ENCODE results near the gene GPR89A.
"Not testable (repeated sequence)": the region's sequence is repeated elsewhere in the genome, so short reads cannot be mapped to it uniquely, and the experiment has no call there.

Gene GPR89A

DNA sequence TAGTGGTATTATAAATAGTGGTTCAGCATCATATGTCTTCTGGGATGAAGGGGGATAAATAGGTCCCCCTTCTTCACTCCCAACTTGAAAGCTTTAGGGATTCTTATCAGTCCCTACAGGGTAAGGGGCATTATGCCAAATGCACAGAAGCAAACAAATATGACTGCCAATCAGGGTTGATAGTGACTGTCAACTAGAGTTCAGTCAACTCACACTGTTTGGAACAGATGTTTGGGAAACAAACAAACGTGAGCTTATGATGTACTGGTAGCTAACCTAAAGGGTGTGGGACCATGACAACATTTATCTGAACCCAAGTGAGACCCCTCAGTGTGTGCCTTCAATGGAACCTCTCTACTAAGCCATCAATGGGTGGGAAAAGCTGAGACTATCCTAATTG lies 65.4 kb downstream of the GPR89A start:
- not testable (repeated sequence) for DNase-seq; H3K4me3 ChIP-seq (ENCODE audit: insufficient read depth, low read depth, low read length, poor library complexity, severe bottlenecking); H3K27ac ChIP-seq (ENCODE audit: insufficient read depth, low read length, poor library complexity, severe bottlenecking); H3K36me3 ChIP-seq (ENCODE audit: control insufficient read depth, insufficient read depth, low read length); H3K9me3 ChIP-seq (ENCODE audit: control insufficient read depth, low read length); H3K4me1 ChIP-seq (ENCODE audit: control insufficient read depth, insufficient read depth, low read length, poor library complexity, severe bottlenecking); H3K27me3 ChIP-seq (replicated peaks; ENCODE audit: control insufficient read depth, insufficient read depth, low read length, poor library complexity, severe bottlenecking)

DNA sequence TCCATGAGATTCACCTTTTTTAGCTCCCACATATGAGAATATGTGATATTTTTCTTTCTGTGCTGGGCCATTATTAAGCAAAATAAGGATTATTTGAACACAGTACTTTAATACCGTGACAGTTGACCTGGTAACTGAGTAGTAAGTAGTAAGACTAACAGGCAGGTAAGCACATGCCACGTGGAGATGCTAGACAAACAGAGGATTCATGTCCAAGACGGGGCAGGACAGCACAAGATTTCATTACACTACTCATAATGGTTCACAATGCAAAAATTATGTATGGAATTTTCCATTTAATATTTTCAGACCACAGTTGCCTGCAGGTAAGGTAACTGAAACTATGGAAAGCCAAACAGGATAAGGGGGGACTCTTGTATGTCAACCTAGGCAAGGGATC lies 77.1 kb downstream of the GPR89A start:
- H3K27ac ChIP-seq (ENCODE audit: insufficient read depth, low read length, poor library complexity, severe bottlenecking) = not testable (repeated sequence)

DNA sequence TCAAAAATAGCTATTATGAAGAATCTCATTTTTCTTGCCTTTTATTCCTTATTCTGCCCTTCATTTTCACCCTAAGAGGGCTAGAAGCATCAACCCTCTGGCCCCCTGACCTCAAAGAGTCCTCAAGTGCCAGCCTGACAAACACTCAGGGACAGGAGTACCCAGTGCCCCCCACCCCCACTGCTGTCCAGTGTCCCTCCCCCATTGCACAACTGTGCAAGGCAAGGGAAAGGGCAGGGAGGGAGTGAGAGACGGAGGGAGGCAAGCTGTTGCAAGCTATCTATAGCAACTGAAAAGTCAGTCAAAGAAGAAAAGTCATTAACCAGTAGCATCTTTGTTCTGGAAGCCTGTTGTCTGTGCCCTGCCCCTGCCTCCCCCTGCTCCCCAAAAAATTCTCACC lies 78.3 kb downstream of the GPR89A start:
- H3K36me3 ChIP-seq (ENCODE audit: control insufficient read depth, insufficient read depth, low read length); H3K4me3 ChIP-seq (ENCODE audit: insufficient read depth, low read depth, low read length, poor library complexity, severe bottlenecking); H3K27ac ChIP-seq (ENCODE audit: insufficient read depth, low read length, poor library complexity, severe bottlenecking); DNase-seq; H3K9me3 ChIP-seq (ENCODE audit: control insufficient read depth, low read length); H3K27me3 ChIP-seq (replicated peaks; ENCODE audit: control insufficient read depth, insufficient read depth, low read length, poor library complexity, severe bottlenecking): not testable (repeated sequence)
- H3K4me1 ChIP-seq (ENCODE audit: control insufficient read depth, insufficient read depth, low read length, poor library complexity, severe bottlenecking) = peaks cover 16% of the 10 kb centered on the region

More for the DNA sequence above, 77.1 kb downstream of the GPR89A start:
- not testable (repeated sequence) for H3K27me3 ChIP-seq (replicated peaks; ENCODE audit: control insufficient read depth, insufficient read depth, low read length, poor library complexity, severe bottlenecking); H3K36me3 ChIP-seq (ENCODE audit: control insufficient read depth, insufficient read depth, low read length); H3K9me3 ChIP-seq (ENCODE audit: control insufficient read depth, low read length); DNase-seq; H3K4me3 ChIP-seq (ENCODE audit: insufficient read depth, low read depth, low read length, poor library complexity, severe bottlenecking); H3K4me1 ChIP-seq (ENCODE audit: control insufficient read depth, insufficient read depth, low read length, poor library complexity, severe bottlenecking)

DNA sequence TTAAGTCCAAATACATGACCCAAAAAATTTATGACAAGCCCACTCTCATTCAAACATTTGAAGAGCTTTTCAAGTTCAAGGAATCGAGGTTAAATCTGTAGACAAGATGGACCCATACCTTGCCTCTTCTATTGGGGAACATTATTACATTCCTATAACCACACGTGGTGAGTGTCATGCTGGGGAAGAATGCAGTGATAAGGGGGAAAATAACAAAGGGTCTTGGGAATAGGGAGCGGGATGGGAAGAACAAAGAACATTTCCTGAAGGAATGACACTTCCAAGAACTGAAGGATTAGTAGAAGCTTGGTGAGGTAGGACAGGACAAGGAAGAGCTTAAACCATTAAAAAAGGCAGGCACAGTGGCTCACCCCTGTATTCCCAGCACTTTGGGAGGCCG lies 80.5 kb downstream of the GPR89A start:
- no peaks in the 10 kb centered on the region for H3K27me3 ChIP-seq (replicated peaks; ENCODE audit: control insufficient read depth, insufficient read depth, low read length, poor library complexity, severe bottlenecking)

DNA sequence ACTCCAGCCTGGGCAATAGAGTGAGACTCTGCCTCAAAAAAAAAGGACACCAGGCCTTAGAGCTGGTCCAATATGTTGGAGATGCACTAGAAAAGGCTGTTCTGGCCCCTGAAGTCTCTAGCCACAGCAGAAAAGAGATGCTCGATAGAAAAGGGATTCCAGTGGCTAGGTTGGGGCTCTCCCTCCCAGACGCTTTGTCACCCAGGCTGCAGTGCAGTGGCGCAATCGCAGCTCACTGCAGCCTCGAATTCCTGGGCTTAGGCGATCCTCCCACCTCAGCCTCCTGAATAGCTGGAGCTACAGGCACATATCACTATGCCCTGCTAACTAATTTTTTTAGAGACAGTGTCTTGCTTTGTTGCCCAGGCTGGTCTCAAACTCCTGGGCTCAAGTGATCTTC lies 81.1 kb downstream of the GPR89A start:
- Histone ChIP-seq H3K4me3 (ENCODE audit: insufficient read depth, low read depth, low read length, poor library complexity, severe bottlenecking) (no peak overlapping the region), H3K27ac (ENCODE audit: insufficient read depth, low read length, poor library complexity, severe bottlenecking) (no peak overlapping the region), H3K4me1 (ENCODE audit: control insufficient read depth, insufficient read depth, low read length, poor library complexity, severe bottlenecking) (peaks cover 16% of the 10 kb centered on the region), H3K27me3 (replicated peaks; ENCODE audit: control insufficient read depth, insufficient read depth, low read length, poor library complexity, severe bottlenecking) (no peaks in the 10 kb centered on the region), H3K9me3 (ENCODE audit: control insufficient read depth, low read length) (no peaks in the 10 kb centered on the region), H3K36me3 (ENCODE audit: control insufficient read depth, insufficient read depth, low read length) (no peaks in the 10 kb centered on the region)
- DNase-seq = no peak

More for the DNA sequence above, 80.5 kb downstream of the GPR89A start:
- H3K4me3 ChIP-seq (ENCODE audit: insufficient read depth, low read depth, low read length, poor library complexity, severe bottlenecking) = no peak overlapping the region
- no peak for DNase-seq
- H3K4me1 ChIP-seq (ENCODE audit: control insufficient read depth, insufficient read depth, low read length, poor library complexity, severe bottlenecking) = peaks cover 16% of the 10 kb centered on the region
- no peaks in the 10 kb centered on the region for H3K36me3 ChIP-seq (ENCODE audit: control insufficient read depth, insufficient read depth, low read length)
- H3K9me3 ChIP-seq (ENCODE audit: control insufficient read depth, low read length) = no peaks in the 10 kb centered on the region
- no peak overlapping the region for H3K27ac ChIP-seq (ENCODE audit: insufficient read depth, low read length, poor library complexity, severe bottlenecking)

DNA sequence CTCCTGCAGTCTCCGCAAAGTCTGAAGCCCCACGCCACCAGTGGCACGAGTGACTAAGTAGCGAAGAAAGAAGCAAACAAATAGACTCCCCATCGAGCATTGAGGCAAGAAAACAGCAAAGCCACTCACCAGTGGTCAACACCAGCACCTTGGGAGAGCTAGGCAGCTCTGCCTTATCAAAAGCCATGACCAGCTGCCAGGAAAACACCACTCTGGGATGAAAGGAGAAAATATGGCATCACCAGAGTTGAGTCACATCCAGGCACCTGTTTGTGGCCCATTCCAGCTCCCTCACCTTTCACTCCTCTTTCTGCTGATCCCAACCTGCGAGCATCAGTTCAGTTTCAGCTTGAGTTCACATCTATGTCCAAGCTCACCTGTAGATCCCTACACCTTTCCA lies 82.1 kb downstream of the GPR89A start:
- Histone ChIP-seq H3K36me3 (ENCODE audit: control insufficient read depth, insufficient read depth, low read length) (no peaks in the 10 kb centered on the region), H3K4me3 (ENCODE audit: insufficient read depth, low read depth, low read length, poor library complexity, severe bottlenecking) (no peak overlapping the region), H3K4me1 (ENCODE audit: control insufficient read depth, insufficient read depth, low read length, poor library complexity, severe bottlenecking) (peaks cover 16% of the 10 kb centered on the region), H3K27ac (ENCODE audit: insufficient read depth, low read length, poor library complexity, severe bottlenecking) (no peak overlapping the region), H3K9me3 (ENCODE audit: control insufficient read depth, low read length) (no peaks in the 10 kb centered on the region), H3K27me3 (replicated peaks; ENCODE audit: control insufficient read depth, insufficient read depth, low read length, poor library complexity, severe bottlenecking) (no peaks in the 10 kb centered on the region)
- DNase-seq = no peak

DNA sequence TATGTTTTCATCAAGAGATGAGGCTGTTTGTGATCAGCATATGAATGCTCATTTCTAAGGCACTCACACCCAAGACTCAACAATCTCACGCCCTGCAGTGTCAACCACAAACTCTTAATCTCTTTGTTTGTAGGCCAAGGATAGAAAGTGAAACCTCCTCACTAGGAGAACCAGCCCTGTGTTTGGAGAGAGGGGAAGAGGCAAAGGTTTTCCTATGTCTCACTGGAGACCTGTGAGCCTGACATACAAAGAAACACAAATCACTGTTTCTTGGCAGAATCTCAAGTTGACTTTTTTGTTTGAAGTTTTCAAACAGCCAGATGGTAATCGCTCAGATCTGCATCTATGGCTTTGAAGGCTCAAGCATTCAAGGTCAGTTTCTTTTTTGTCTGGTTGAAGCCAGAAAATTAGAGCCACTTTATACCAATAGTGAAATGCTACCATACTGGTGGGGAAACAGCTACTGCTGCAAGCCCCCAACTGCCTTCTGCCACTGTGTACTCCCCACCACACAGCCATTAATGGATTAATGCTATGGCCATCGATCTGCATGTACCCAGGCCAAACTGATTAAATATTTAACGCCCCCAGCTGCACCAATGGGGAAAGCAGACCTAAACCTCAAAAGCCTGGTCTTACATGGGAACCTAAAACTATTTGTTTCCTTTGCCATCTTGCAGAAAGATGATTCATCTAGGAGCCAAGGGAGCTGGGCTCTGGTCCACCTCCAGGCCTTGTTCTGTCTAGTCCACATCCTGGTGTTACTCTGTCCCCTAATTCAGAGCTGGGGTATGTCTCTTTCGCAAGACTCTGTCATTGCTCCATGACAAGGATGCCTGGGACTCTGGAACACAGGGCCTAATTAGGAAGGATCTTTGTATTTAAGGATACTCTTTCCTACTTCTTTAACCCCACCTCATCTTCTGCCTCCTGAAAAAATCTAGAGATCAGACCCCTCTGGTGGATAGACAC lies 83.1 kb downstream of the GPR89A start:
- no peaks in the 10 kb centered on the region for H3K36me3 ChIP-seq (ENCODE audit: control insufficient read depth, insufficient read depth, low read length)
- DNase-seq = peak in 2 of 3 donors; percentile 1 to 5
- H3K4me1 ChIP-seq (ENCODE audit: control insufficient read depth, insufficient read depth, low read length, poor library complexity, severe bottlenecking) = peaks cover 16% of the 10 kb centered on the region
- H3K4me3 ChIP-seq (ENCODE audit: insufficient read depth, low read depth, low read length, poor library complexity, severe bottlenecking) = no peak overlapping the region
- H3K9me3 ChIP-seq (ENCODE audit: control insufficient read depth, low read length) = no peaks in the 10 kb centered on the region
- H3K27ac ChIP-seq (ENCODE audit: insufficient read depth, low read length, poor library complexity, severe bottlenecking) = no peak overlapping the region
- H3K27me3 ChIP-seq (replicated peaks; ENCODE audit: control insufficient read depth, insufficient read depth, low read length, poor library complexity, severe bottlenecking) = no peaks in the 10 kb centered on the region

DNA sequence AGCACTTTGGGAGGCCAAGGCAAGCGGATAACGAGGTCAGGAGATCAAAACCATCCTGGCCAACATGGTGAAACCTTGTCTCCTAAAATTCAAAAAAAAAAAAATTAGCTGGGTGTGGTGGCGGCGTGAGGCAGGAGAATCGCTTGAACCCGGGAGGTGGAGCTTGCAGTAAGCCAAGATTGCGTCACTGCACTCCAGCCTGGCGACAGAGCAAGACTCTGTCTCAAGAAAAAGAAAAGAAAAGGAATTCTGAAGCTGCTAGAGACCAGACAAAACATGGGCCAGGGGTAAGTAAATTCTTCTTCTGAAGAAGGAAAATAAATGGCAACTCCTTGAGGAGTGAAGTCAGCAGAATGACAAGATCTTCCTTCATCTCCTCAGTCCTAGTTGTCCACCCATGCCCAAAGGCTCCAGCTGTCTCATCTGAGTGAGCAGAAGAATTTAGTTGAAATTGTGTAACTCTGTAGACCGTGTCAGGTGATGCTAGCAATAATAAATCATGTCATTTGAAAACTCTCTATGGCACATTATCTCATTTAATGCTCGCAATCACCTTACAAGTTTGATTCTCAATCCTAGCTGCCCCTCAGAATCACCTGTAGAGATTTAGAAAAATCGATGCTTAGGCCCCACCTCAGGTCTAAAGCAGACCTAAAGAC lies 85.1 kb downstream of the GPR89A start:
- Histone ChIP-seq H3K4me1 (ENCODE audit: control insufficient read depth, insufficient read depth, low read length, poor library complexity, severe bottlenecking) (peaks cover 16% of the 10 kb centered on the region), H3K9me3 (ENCODE audit: control insufficient read depth, low read length) (no peaks in the 10 kb centered on the region), H3K27ac (ENCODE audit: insufficient read depth, low read length, poor library complexity, severe bottlenecking) (no peak overlapping the region), H3K27me3 (replicated peaks; ENCODE audit: control insufficient read depth, insufficient read depth, low read length, poor library complexity, severe bottlenecking) (no peaks in the 10 kb centered on the region), H3K36me3 (ENCODE audit: control insufficient read depth, insufficient read depth, low read length) (no peaks in the 10 kb centered on the region), H3K4me3 (ENCODE audit: insufficient read depth, low read depth, low read length, poor library complexity, severe bottlenecking) (no peak overlapping the region)
- no peak for DNase-seq

DNA sequence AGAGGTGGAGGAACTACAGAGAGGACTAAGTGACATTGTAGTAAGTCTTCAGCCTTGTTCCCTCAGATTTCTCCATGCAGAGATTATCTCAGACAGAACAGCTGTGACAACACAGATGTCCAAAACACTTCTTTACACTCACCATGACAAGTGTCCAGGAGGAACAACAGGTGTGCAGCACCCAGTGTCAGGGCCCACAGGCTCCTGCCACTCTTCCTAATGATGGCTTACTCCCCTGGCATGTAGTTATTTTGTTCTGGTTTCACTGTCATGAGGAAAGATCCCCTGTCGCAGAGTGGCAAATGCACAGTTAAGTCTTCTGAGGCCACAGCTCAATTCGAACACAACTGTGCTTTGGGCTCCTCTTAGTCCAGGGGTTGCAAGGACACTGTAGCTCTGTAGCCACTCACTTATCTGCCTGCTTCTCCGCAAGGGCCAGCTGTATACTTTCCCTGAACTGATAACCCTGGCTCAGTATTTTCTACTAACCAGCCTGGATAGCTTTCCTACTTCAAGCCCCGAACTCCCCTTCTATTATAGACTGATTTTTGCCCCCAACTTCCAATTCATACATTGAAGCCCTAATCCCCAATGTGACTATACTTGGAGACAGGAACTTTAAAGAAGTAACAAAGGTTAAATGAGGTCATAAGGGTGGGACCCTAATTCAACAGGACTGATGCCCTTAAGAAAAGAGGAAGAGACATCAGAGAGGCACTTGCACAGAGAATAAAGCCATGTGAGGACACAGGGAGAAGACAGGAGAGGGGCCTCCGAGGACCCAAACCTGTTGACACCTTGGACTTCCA lies 88.2 kb downstream of the GPR89A start:
- Histone ChIP-seq H3K4me3 (ENCODE audit: insufficient read depth, low read depth, low read length, poor library complexity, severe bottlenecking) (no peak overlapping the region), H3K36me3 (ENCODE audit: control insufficient read depth, insufficient read depth, low read length) (no peaks in the 10 kb centered on the region), H3K27ac (ENCODE audit: insufficient read depth, low read length, poor library complexity, severe bottlenecking) (no peak overlapping the region), H3K4me1 (ENCODE audit: control insufficient read depth, insufficient read depth, low read length, poor library complexity, severe bottlenecking) (peaks cover under 1% of the 10 kb centered on the region), H3K9me3 (ENCODE audit: control insufficient read depth, low read length) (no peaks in the 10 kb centered on the region), H3K27me3 (replicated peaks; ENCODE audit: control insufficient read depth, insufficient read depth, low read length, poor library complexity, severe bottlenecking) (no peaks in the 10 kb centered on the region)
- DNase-seq = no peak
